ENCODE measurements around the gene ZDHHC9.

ZDHHC9 gene

GRCh38 chrX:129761596-129761995, 82.1 kb downstream of the ZDHHC9 start:
- no peak for DNase-seq

DNA sequence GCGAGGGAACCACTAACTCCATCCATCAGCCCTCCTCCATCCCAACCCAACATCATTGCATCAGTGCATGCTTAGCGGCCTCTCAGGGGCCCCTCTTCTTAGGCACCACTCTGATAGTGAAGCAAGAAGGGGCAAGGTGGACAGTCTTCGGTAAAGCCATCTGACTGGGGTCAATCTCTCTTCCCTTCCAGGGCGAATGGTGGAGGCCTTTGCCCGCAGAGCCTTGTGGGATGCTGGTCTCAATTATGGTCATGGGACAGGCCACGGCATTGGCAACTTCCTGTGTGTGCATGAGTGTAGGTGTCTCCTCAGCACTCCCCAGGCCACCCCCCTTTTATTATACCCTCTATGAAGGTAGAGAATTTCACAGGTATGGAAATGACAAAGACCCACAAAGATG, 82.7 kb downstream of the ZDHHC9 start:
- no peak for DNase-seq

DNA sequence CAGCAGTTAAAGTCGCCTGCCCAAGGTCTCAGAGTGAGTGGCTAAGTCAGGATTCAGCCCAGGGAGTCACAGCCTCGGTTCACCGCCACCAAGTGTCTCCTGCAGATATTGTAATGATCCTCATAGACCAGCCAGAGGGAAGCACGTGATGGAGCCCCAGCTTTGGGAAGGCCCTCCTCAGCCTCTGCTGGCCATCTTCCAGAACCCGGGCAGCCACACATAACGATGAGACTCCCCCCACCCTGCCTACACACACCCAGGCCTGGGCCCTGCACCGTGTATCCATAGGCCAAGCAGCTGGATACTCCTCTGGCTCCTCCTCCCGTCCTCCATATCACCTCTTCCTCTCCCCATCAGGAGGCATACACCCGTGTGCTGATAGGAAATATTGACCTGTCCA, 83.5 kb downstream of the ZDHHC9 start:
- no peak for DNase-seq

DNA sequence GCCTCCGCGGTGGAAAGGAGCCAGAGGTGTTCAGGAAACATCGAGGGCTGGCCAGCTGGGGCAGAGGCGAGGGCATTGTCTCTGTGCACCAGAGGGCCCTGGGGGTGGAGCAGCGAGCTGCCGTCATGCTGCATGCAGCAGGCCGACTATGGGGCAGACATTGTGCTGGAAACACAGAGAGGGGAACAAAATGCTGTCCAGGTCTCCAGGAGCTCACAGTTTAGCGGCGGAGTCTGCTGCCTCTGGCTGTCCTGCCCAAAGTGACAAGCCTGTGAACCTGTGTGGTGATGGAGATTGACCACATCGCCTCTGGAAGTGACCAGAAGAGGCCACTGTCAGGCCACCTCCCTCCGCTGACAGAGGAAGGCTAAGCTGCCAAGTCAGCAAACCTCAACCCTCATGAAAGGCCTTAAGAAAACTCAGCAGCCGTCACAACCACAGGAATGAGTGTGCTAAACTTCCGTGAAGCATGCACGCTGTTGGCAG, 84.1 kb downstream of the ZDHHC9 start:
- no peak for DNase-seq

GRCh38 chrX:129755779-129756650, 87.7 kb downstream of the ZDHHC9 start:
- no peak for DNase-seq

GRCh38 chrX:129754056-129755024, 89.3 kb downstream of the ZDHHC9 start:
- no peak for DNase-seq

Measured in eye (tissue), 1 donor.